CD4-positive, alpha-beta memory T cell (primary cell): Measurements from ENCODE around the gene MPI. TPM values are rescaled to one million over a fixed set of nuclear protein-coding genes. Genes with fewer than 3 reads are reported as not detected.

Source experiments
- CTCF ChIA-PET: fragments of 350-600 bp; sonication (Branson Sonifier 250); formaldehyde crosslinking; loops from one replicate; lab custom pipeline; 2021; ENCODE audit warnings: inconsistent platforms; ENCODE audit not compliant: partially characterized antibody; lab: Charles Lee
- POLR2A ChIA-PET: fragments of 350-600 bp; sonication (Branson Sonifier 250); formaldehyde crosslinking; loops from one replicate; lab custom pipeline; 2021; ENCODE audit not compliant: partially characterized antibody; lab: Charles Lee
- DNase-seq, 5 donors: peaks; one replicate each; pipeline versions ENCODE4 v3.0.0 to v3.0.0-alpha.2; 2020 to 2022; ENCODE audit warnings: mixed read lengths in 1 of 5
- H3K27ac ChIP-seq: one replicate; pipeline ENCODE4 v1.7.0; 2013; ENCODE audit warnings: low read depth, low read length
- H3K27me3 ChIP-seq: 2 replicates; pipeline ENCODE4 v1.7.0; 2013; ENCODE audit warnings: mild to moderate bottlenecking, low read length, moderate library complexity; ENCODE audit not compliant: insufficient read depth
- H3K36me3 ChIP-seq: 2 replicates; pipeline ENCODE4 v1.7.0; 2013; ENCODE audit warnings: mild to moderate bottlenecking, low read length, moderate library complexity; ENCODE audit not compliant: insufficient read depth
- H3K4me1 ChIP-seq: 2 replicates; pipeline ENCODE4 v1.7.0; 2013; ENCODE audit warnings: mild to moderate bottlenecking, low read length, moderate library complexity; ENCODE audit not compliant: insufficient read depth
- H3K4me3 ChIP-seq, 2 donors: one replicate each; pipeline ENCODE4 v1.7.0; 2013; ENCODE audit warnings: low read length in 2 of 2, mild to moderate bottlenecking in 1 of 2
- H3K9me3 ChIP-seq, 2 donors: one replicate each; pipeline ENCODE4 v1.7.0; 2013; ENCODE audit warnings: low read length in 2 of 2, control low read depth in 1 of 2; ENCODE audit not compliant: control insufficient read depth in 1 of 2
- H3K27ac Mint-ChIP-seq, 7 donors: one replicate each; pipeline ENCODE4 v1.8.0; 2020 to 2021; ENCODE audit warnings: mixed read lengths in 7 of 7, mild to moderate bottlenecking in 6 of 7, inconsistent platforms in 3 of 7, moderate library complexity in 3 of 7
- H3K27me3 Mint-ChIP-seq, 2 donors: one replicate each; pipeline ENCODE4 v1.8.0; 2020 to 2021; ENCODE audit warnings: mixed read lengths in 2 of 2
- H3K36me3 Mint-ChIP-seq, 2 donors: one replicate each; pipeline ENCODE4 v1.8.0; 2020 to 2021; ENCODE audit warnings: mixed read lengths in 2 of 2, inconsistent platforms in 1 of 2, mild to moderate bottlenecking in 1 of 2
- H3K4me1 Mint-ChIP-seq, 4 donors: one replicate each; pipeline ENCODE4 v1.8.0; 2020 to 2021; ENCODE audit warnings: mixed read lengths in 4 of 4, mild to moderate bottlenecking in 1 of 4
- H3K4me3 Mint-ChIP-seq, 8 donors: one replicate each; pipeline ENCODE4 v1.8.0; 2020 to 2021; ENCODE audit warnings: mixed read lengths in 8 of 8, mild to moderate bottlenecking in 7 of 8, moderate library complexity in 6 of 8, inconsistent platforms in 3 of 8
- H3K9me3 Mint-ChIP-seq, 8 donors: one replicate each; pipeline ENCODE4 v1.8.0; 2020 to 2021; ENCODE audit warnings: mixed read lengths in 8 of 8, mild to moderate bottlenecking in 5 of 8, inconsistent platforms in 3 of 8, moderate library complexity in 1 of 8
- intact Hi-C: fragments of 100-400 bp; cut with micrococcal nuclease; formaldehyde crosslinking; loops from one replicate; pipeline ENCODE4 v1.15.1; 2023
- microRNA-seq: library from miRNA; unstranded; fragments of <30 nt; microRNA quantifications from one replicate; pipeline ENCODE4 v1.2.0, GENCODE V29; 2021; ENCODE audit warnings: borderline replicate concordance, borderline number of aligned reads, borderline microRNAs expressed, mixed read lengths
- polyA plus RNA-seq, 2 donors: library from polyadenylated mRNA; unstranded; fragments of 300-500 nt; fragmentation: Illumina TruSeq; gene quantifications; one replicate each; pipeline ENCODE4 v1.2.3, GENCODE V29; 2021
- total RNA-seq, 2 experiments: library from RNA; stranded (reverse); gene quantifications; one replicate each; pipeline ENCODE4 v1.2.3, GENCODE V29; 2021

MPI gene
- total and polyA plus RNA-seq, 4 experiments from 2014 or later: 63.0 to 73.1 (median 68.3) TPM

GRCh38 chr15:74950078-74950908 lies 60.5 kb downstream of the MPI start:
- Histone ChIP-seq H3K36me3 (no peaks in the 10 kb centered on the region), H3K4me1 (peaks cover 5% of the 10 kb centered on the region), H3K27me3 (no peaks in the 10 kb centered on the region), H3K9me3 (no peaks in the 10 kb centered on the region), H3K4me3 (no peak overlapping the region), H3K27ac (no peak overlapping the region)
- intact Hi-C loops: loop anchor here (1.0 to 5.0 kb wide), 4 partner anchors 43 to 315 kb away; partner anchors contain the start of gene FAM219B
- DNase-seq: peak; percentile 70 to 79 (median 75)
- ChIA-PET CTCF (interaction anchor here (0.6 to 5.1 kb wide), 37 partner anchors 9 to 333 kb away, joined by 3 to 97 read pairs (median 5); partner anchors contain the start of genes COX5A, CPLX3, CSK and FAM219B), POLR2A (interaction anchor here (0.8 to 2.1 kb wide), 7 partner anchors 12 to 953 kb away, joined by 3 to 5 read pairs (median 3); partner anchors contain the start of genes COX5A, FBXO22 and MPI)
- peaks cover under 1 to 11% (median 3%) of the 10 kb centered on the region in 4 donors for H3K4me1 Mint-ChIP-seq
- H3K4me3 Mint-ChIP-seq: no peak overlapping the region
- H3K27me3 Mint-ChIP-seq: peaks cover 2% of the 10 kb centered on the region in 2 donors
- peak overlapping the region in 1 of 7 donors; percentile 1 for H3K27ac Mint-ChIP-seq
- H3K36me3 Mint-ChIP-seq: no peaks in the 10 kb centered on the region
- no peaks in the 10 kb centered on the region for H3K9me3 Mint-ChIP-seq

GRCh38 chr15:74951006-74951405 lies 61.2 kb downstream of the MPI start:
- DNase-seq: no peak
- no peaks in the 10 kb centered on the region for H3K36me3 ChIP-seq
- no peaks in the 10 kb centered on the region for H3K27me3 ChIP-seq
- Mint-ChIP-seq H3K4me3 (no peak overlapping the region), H3K27me3 (peaks cover 2% of the 10 kb centered on the region in 2 donors), H3K9me3 (no peaks in the 10 kb centered on the region), H3K36me3 (no peaks in the 10 kb centered on the region), H3K4me1 (peaks cover 3 to 15% (median 5%) of the 10 kb centered on the region in 4 donors), H3K27ac (no peak overlapping the region)
- intact Hi-C loops: loop anchor here (5.0 kb wide), 1 partner anchor 44 kb away; the partner anchor contains the start of gene FAM219B
- POLR2A ChIA-PET: interaction anchor here (0.8 to 2.1 kb wide), 7 partner anchors 13 to 953 kb away, joined by 3 to 5 read pairs (median 3); partner anchors contain the start of genes COX5A, FBXO22 and MPI
- H3K4me1 ChIP-seq: peaks cover 13% of the 10 kb centered on the region
- CTCF ChIA-PET: interaction anchor here (0.7 to 5.1 kb wide), 35 partner anchors 9 to 333 kb away, joined by 3 to 97 read pairs (median 5); partner anchors contain the start of genes COX5A, CPLX3, CSK and FAM219B
- no peak overlapping the region for H3K27ac ChIP-seq
- H3K9me3 ChIP-seq: no peaks in the 10 kb centered on the region
- no peak overlapping the region for H3K4me3 ChIP-seq

Small RNA genes lying within 50 kb of the gene (microRNA-seq; reads per million reads assigned to microRNA genes)
- 1.4 reads per million for gene MIR6882

Other genes with a start within 250 kb of the MPI start
- gene EDC3, start 194.0 kb upstream of the MPI start, total RNA-seq: 10 to 100 TPM; 40.6 to 40.7 TPM
- 10 to 100 TPM; 22.9 to 28.2 TPM for gene EDC3, start 194.0 kb upstream of the MPI start, polyA plus RNA-seq
- under 1 TPM; 0.11 to 0.26 TPM for gene CYP1A1, start 164.5 kb upstream of the MPI start, total RNA-seq
- gene CYP1A1, start 164.5 kb upstream of the MPI start, polyA plus RNA-seq: not detected
- not detected for gene CYP1A2, start 141.2 kb upstream of the MPI start, total RNA-seq
- gene CYP1A2, start 141.2 kb upstream of the MPI start, polyA plus RNA-seq: not detected
- gene CSK, start 108.0 kb upstream of the MPI start, total RNA-seq: 100 to 1,000 TPM; 234 to 247 TPM
- 100 to 1,000 TPM in 1 of 2 donors, 10 to 100 TPM in 1; 72.5 to 125 TPM for gene CSK, start 108.0 kb upstream of the MPI start, polyA plus RNA-seq
- gene LMAN1L, start 77.2 kb upstream of the MPI start, total RNA-seq: under 1 TPM; 0.23 to 0.39 TPM
- gene LMAN1L, start 77.2 kb upstream of the MPI start, polyA plus RNA-seq: not detected
- not detected for gene CPLX3, start 63.4 kb upstream of the MPI start, total RNA-seq
- not detected for gene CPLX3, start 63.4 kb upstream of the MPI start, polyA plus RNA-seq
- gene ULK3, start 46.9 kb upstream of the MPI start, total RNA-seq: 10 to 100 TPM; 84.9 to 88.3 TPM
- 10 to 100 TPM; 33.6 to 38.5 TPM for gene ULK3, start 46.9 kb upstream of the MPI start, polyA plus RNA-seq
- gene SCAMP2, start 16.7 kb upstream of the MPI start, total RNA-seq: 100 to 1,000 TPM; 132 to 138 TPM
- 100 to 1,000 TPM; 152 to 179 TPM for gene SCAMP2, start 16.7 kb upstream of the MPI start, polyA plus RNA-seq
- 100 to 1,000 TPM; 101 to 117 TPM for gene FAM219B, start 16.8 kb downstream of the MPI start, total RNA-seq
- gene FAM219B, start 16.8 kb downstream of the MPI start, polyA plus RNA-seq: 10 to 100 TPM; 17.4 to 26.1 TPM
- gene COX5A, start 48.0 kb downstream of the MPI start, total RNA-seq: 10 to 100 TPM; 66.8 to 74.4 TPM
- 100 to 1,000 TPM; 331 to 336 TPM for gene COX5A, start 48.0 kb downstream of the MPI start, polyA plus RNA-seq
- 1 to 10 TPM; 2.6 to 2.8 TPM for gene RPP25, start 66.7 kb downstream of the MPI start, total RNA-seq
- 1 to 10 TPM; 2.6 to 2.8 TPM for gene RPP25, start 66.7 kb downstream of the MPI start, polyA plus RNA-seq
- gene SCAMP5, start 105.5 kb downstream of the MPI start, total RNA-seq: under 1 TPM; 0.26 to 0.33 TPM
- gene SCAMP5, start 105.5 kb downstream of the MPI start, polyA plus RNA-seq: under 1 TPM in 1 of 2 donors, not detected in 1; 0.15 TPM
- 10 to 100 TPM; 14.1 to 15.2 TPM for gene PPCDC, start 133.5 kb downstream of the MPI start, total RNA-seq
- gene PPCDC, start 133.5 kb downstream of the MPI start, polyA plus RNA-seq: 10 to 100 TPM in 1 of 2 donors, 1 to 10 TPM in 1; 8.5 to 12.4 TPM